ENCODE data around the gene POLE2. TPM values are rescaled to one million over a fixed set of nuclear protein-coding genes. Genes with fewer than 3 reads are reported as not detected.

POLE2 gene
- total RNA-seq, 1 donor from 2014 or later, result 4.9 TPM

- Histone ChIP-seq H3K9me3 (no peaks in the 10 kb centered on the region), H3K27me3 (no peaks in the 10 kb centered on the region), H3K4me1 (peaks cover 49% of the 10 kb centered on the region), H3K36me3 (no peaks in the 10 kb centered on the region), H3K4me3 (no peak overlapping the region), H3K27ac (no peak overlapping the region)
- no peak for DNase-seq (ENCODE audit: extremely low spot score in 2 of 2)
- intact Hi-C loops (cut with DNase I), result loop anchor here (2.0 kb wide), 1 partner anchor 50 kb away; no protein-coding TSS in a partner anchor
- TF ChIP-seq CTCF (IDR thresholded peaks at IDR 0.05), result no peak
- TF ChIP-seq POLR2AphosphoS5 (IDR thresholded peaks at IDR 0.05; ENCODE audit: insufficient read depth in 1 of 2, low read depth in 1 of 2), result no peak
- TF ChIP-seq POLR2A (IDR thresholded peaks at IDR 0.05), result no peak
These were observed 47.2 kb downstream of the POLE2 start for GRCh38 chr14:49640540-49641417.

DNA sequence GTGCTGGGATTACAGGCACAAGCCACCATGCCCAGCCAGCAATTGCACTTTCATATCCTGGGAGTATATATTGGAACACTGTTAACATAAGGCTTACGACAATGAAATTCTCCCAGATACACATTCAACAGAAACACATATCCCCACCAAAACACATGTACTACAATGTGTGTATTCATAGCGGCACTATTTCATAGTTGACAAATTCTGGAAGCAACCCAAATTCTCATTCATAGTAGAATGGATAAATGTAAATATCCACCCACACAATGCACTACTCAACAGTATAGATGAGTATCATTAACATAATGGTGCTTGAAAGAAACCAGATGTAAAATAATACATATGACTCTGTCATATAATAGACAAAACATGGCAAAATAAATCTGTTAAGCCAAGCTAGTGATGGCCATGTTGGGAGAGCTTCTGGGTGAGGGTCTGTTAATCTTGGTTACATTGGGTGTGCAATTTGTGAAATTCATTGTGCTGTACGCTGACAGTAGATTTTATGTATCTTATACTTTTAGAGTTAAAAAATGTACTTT, 50.4 kb downstream of the POLE2 start:
- Histone ChIP-seq H3K27ac (no peak overlapping the region), H3K9me3 (no peaks in the 10 kb centered on the region), H3K4me3 (no peak overlapping the region), H3K27me3 (no peaks in the 10 kb centered on the region), H3K4me1 (peaks cover 57% of the 10 kb centered on the region), H3K36me3 (no peaks in the 10 kb centered on the region)
- no peak for DNase-seq (ENCODE audit: extremely low spot score in 2 of 2)
- TF ChIP-seq POLR2A (IDR thresholded peaks at IDR 0.05) (no peak), POLR2AphosphoS5 (IDR thresholded peaks at IDR 0.05; ENCODE audit: insufficient read depth in 1 of 2, low read depth in 1 of 2) (no peak), CTCF (IDR thresholded peaks at IDR 0.05) (no peak)
- intact Hi-C loops (cut with DNase I), result no loop called here

GRCh38 chr14:49636866-49637265, 51.1 kb downstream of the POLE2 start:
- no peak for DNase-seq (ENCODE audit: extremely low spot score in 2 of 2)
- H3K4me3 ChIP-seq, result no peak overlapping the region
- intact Hi-C loops (cut with DNase I), result no loop called here
- no peaks in the 10 kb centered on the region for H3K36me3 ChIP-seq
- no peaks in the 10 kb centered on the region for H3K9me3 ChIP-seq
- peaks cover 57% of the 10 kb centered on the region for H3K4me1 ChIP-seq
- H3K27me3 ChIP-seq, result no peaks in the 10 kb centered on the region
- no peak overlapping the region for H3K27ac ChIP-seq
- TF ChIP-seq POLR2A (IDR thresholded peaks at IDR 0.05), result no peak
- no peak for TF ChIP-seq POLR2AphosphoS5 (IDR thresholded peaks at IDR 0.05; ENCODE audit: insufficient read depth in 1 of 2, low read depth in 1 of 2)
- no peak for TF ChIP-seq CTCF (IDR thresholded peaks at IDR 0.05)

DNA sequence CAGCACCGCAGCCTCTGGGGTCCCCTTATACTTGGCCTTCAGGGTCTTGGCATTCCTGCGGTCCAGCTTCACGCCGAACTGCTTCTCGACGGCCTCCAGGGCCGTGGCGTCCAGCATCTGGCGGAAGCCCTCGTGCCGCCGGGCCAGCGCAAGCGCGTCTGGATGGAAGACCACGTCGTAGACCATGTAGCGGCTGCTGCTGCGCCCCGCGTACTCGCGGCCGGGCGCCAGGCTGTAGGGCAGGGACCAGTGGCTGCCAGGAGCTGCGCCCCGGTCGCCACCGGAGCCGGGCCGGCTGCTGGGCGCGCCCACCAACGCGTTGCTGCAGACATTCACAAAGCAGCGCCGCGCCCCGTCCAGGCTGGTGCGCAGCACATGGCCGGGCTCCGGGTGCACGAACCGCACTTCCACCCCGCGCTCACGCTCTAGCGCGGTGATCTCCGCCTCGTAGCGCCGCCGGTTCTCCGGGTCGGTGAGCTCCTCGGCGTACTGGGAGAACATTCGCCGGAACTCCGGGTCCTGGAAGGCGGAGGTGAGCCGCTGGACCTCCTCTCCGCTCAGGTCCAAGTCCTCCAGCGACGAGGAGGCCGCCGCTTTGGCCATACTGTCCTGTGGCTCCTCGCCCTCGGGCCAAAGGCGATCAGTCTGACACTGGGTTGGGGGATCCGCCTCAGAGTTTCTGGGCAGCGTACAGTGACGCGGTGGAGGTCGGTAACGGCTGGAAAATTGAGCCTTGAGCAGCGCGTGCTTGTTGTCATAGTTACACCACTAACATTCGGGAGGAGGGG, 53.3 kb downstream of the POLE2 start, which contains the start of gene DNAAF2:
Gene DNAAF2 (minus strand): TSS at position 698 of the 788 bp plus-strand sequence. CDS start 95 bp downstream, at position 603.
- peak in 1 of 2 donors; percentile 35 for TF ChIP-seq POLR2AphosphoS5 (IDR thresholded peaks at IDR 0.05; ENCODE audit: insufficient read depth in 1 of 2, low read depth in 1 of 2)
- no peak for TF ChIP-seq POLR2A (IDR thresholded peaks at IDR 0.05)
- H3K4me1 ChIP-seq, result peaks cover 51% of the 10 kb centered on the region

More for the DNA sequence above, 53.3 kb downstream of the POLE2 start, which contains the start of gene DNAAF2:
- Histone ChIP-seq H3K27me3 (no peaks in the 10 kb centered on the region), H3K27ac (peak within 1 kb of the TSS; percentile 97), H3K9me3 (no peaks in the 10 kb centered on the region), H3K4me3 (peak within 1 kb of the TSS; percentile 69 to 97), H3K36me3 (no peaks in the 10 kb centered on the region)
- intact Hi-C loops (cut with DNase I), result loop anchor here (5.0 kb wide), 1 partner anchor 133 kb away; the partner anchor contains the start of gene KLHDC2
- no peak for DNase-seq (ENCODE audit: extremely low spot score in 2 of 2)
